SU-DHL-6 (cell line): ENCODE data around the gene SH3BP2.

Source experiments
- H2AFZ ChIP-seq: fragments of 200-600 bp; sonication (generic); 2 replicates; pipeline ENCODE4 v1.6.1; 2014; ENCODE audit warnings: low read depth, mild to moderate bottlenecking, moderate library complexity, mixed read lengths, antibody characterized with exemption, low read length; ENCODE audit not compliant: severe bottlenecking
- H3F3A ChIP-seq: fragments of 200-600 bp; shearing (Covaris generic); 2 replicates; pipeline ENCODE4 v1.6.0; 2016; ENCODE audit warnings: antibody characterized with exemption, mild to moderate bottlenecking; ENCODE audit not compliant: insufficient read depth
- H3K27ac ChIP-seq: fragments of 200-600 bp; sonication (generic); 2 replicates; pipeline ENCODE4 v1.5.1; 2016; ENCODE audit warnings: low read depth, mild to moderate bottlenecking, low read length, moderate library complexity, mixed read lengths
- H3K27me3 ChIP-seq: fragments of 200-600 bp; sonication (generic), shearing (Covaris generic); 2 replicates; pipeline ENCODE4 v1.6.0; 2014; ENCODE audit warnings: mild to moderate bottlenecking, low read length
- H3K36me3 ChIP-seq: fragments of 200-600 bp; sonication (generic); 2 replicates; pipeline ENCODE4 v1.6.1; 2014; ENCODE audit warnings: mild to moderate bottlenecking, low read length, mixed read lengths
- H3K4me2 ChIP-seq: fragments of 300-600, 200-600 bp; shearing (Covaris generic), sonication (generic); 2 replicates; pipeline ENCODE4 v1.6.0; 2014; ENCODE audit warnings: low read length, low read depth, mild to moderate bottlenecking; ENCODE audit not compliant: poor library complexity, severe bottlenecking
- H3K4me3 ChIP-seq: fragments of 200-600 bp; sonication (generic); 2 replicates; pipeline ENCODE4 v1.5.1; 2014; ENCODE audit warnings: antibody characterized with exemption, low read length, mild to moderate bottlenecking, mixed read lengths; ENCODE audit not compliant: insufficient read depth, poor library complexity, severe bottlenecking
- H3K79me2 ChIP-seq: fragments of 200-600 bp; sonication (generic); 2 replicates; pipeline ENCODE4 v1.6.1; 2014; ENCODE audit warnings: mild to moderate bottlenecking, low read length, moderate library complexity; ENCODE audit not compliant: insufficient read depth
- H3K9ac ChIP-seq: fragments of 200-600 bp; sonication (generic); 2 replicates; pipeline ENCODE4 v1.7.0; 2014; ENCODE audit warnings: mild to moderate bottlenecking, low read length
- H3K9me2 ChIP-seq: fragments of 200-600 bp; sonication (generic); replicated peaks from 2 replicates; pipeline ENCODE4 v1.6.1; 2014; ENCODE audit warnings: low read length; ENCODE audit not compliant: insufficient read depth
- H3K9me3 ChIP-seq: fragments of 200-600 bp; sonication (generic); 2 replicates; pipeline ENCODE4 v1.6.1; 2014; ENCODE audit warnings: low read length, mixed read lengths; ENCODE audit not compliant: insufficient read depth
- H4K20me1 ChIP-seq: fragments of 200-600 bp; sonication (generic); 2 replicates; pipeline ENCODE4 v1.6.1; 2014; ENCODE audit warnings: low read depth, mild to moderate bottlenecking, antibody characterized with exemption, low read length, moderate library complexity, mixed read lengths
- CTCF ChIP-seq: fragments of 200-600 bp; sonication (generic); IDR thresholded peaks from one replicate; pipeline ENCODE4 v1.5.1; 2017; ENCODE audit warnings: antibody characterized with exemption, mild to moderate bottlenecking, low read length, moderate library complexity; ENCODE audit not compliant: insufficient read depth, poor library complexity, severe bottlenecking
- EZH2phosphoT487 ChIP-seq: fragments of 200-600 bp; sonication (generic), shearing (Covaris generic); conservative IDR thresholded peaks from 2 replicates; pipeline ENCODE4 v1.6.1; 2018; ENCODE audit warnings: mild to moderate bottlenecking, antibody characterized with exemption, low read length, moderate library complexity, mixed read lengths

Gene SH3BP2

GRCh38 chr4:2829933-2830451 lies 37.1 kb downstream of the SH3BP2 start:
- Histone ChIP-seq H3K9me3 (no peaks in the 10 kb centered on the region), H3K27me3 (no peaks in the 10 kb centered on the region), H3K4me3 (no peak overlapping the region), H3K4me2 (no peak overlapping the region), H3K36me3 (no peaks in the 10 kb centered on the region), H3K79me2 (no peaks in the 10 kb centered on the region), H4K20me1 (no peaks in the 10 kb centered on the region), H3K27ac (no peak overlapping the region), H3K9ac (no peak overlapping the region), H2AFZ (no peak overlapping the region), H3K9me2 (no peaks in the 10 kb centered on the region), H3F3A (no peaks in the 10 kb centered on the region)
- no peak for TF ChIP-seq CTCF
- TF ChIP-seq EZH2phosphoT487: no peak

GRCh38 chr4:2830632-2831610 lies 38.0 kb downstream of the SH3BP2 start:
- H3K27me3 ChIP-seq: no peaks in the 10 kb centered on the region
- no peaks in the 10 kb centered on the region for H3K79me2 ChIP-seq
- H2AFZ ChIP-seq: no peak overlapping the region
- no peak overlapping the region for H3K4me2 ChIP-seq
- H3F3A ChIP-seq: no peaks in the 10 kb centered on the region
- H3K36me3 ChIP-seq: no peaks in the 10 kb centered on the region
- H3K9ac ChIP-seq: no peak overlapping the region
- H3K9me3 ChIP-seq: no peaks in the 10 kb centered on the region
- no peak overlapping the region for H3K4me3 ChIP-seq
- no peaks in the 10 kb centered on the region for H4K20me1 ChIP-seq
- no peak overlapping the region for H3K27ac ChIP-seq
- TF ChIP-seq EZH2phosphoT487 (no peak), CTCF (no peak)
- H3K9me2 ChIP-seq: no peaks in the 10 kb centered on the region

- H3K4me2 ChIP-seq: no peak overlapping the region
- no peaks in the 10 kb centered on the region for H3K27me3 ChIP-seq
- TF ChIP-seq CTCF (no peak), EZH2phosphoT487 (no peak)
- no peak overlapping the region for H3K9ac ChIP-seq
- H3F3A ChIP-seq: no peaks in the 10 kb centered on the region
- H3K27ac ChIP-seq: no peak overlapping the region
- H3K79me2 ChIP-seq: no peaks in the 10 kb centered on the region
- H2AFZ ChIP-seq: no peak overlapping the region
- no peaks in the 10 kb centered on the region for H3K36me3 ChIP-seq
- no peaks in the 10 kb centered on the region for H3K9me2 ChIP-seq
- no peak overlapping the region for H3K4me3 ChIP-seq
- H4K20me1 ChIP-seq: no peaks in the 10 kb centered on the region
- no peaks in the 10 kb centered on the region for H3K9me3 ChIP-seq
Measured at GRCh38 chr4:2831611-2832308, 38.9 kb downstream of the SH3BP2 start.
